Tongue (tissue), 2 donors: ENCODE measurements around the gene IMPDH2. TPM values are rescaled to one million over a fixed set of nuclear protein-coding genes. Genes with fewer than 3 reads are reported as not detected.

ENCODE experiments used
- DNase-seq: peaks from one replicate; pipeline ENCODE4 v3.0.0-alpha.2; 2015
- total RNA-seq: library from RNA; depleted of rRNA; stranded (reverse); fragments of >200 nt; gene quantifications from one replicate; pipeline ENCODE4 v1.2.3, GENCODE V29; 2014

Gene IMPDH2
- total RNA-seq, 1 donor from 2014 or later: 195 TPM

DNA sequence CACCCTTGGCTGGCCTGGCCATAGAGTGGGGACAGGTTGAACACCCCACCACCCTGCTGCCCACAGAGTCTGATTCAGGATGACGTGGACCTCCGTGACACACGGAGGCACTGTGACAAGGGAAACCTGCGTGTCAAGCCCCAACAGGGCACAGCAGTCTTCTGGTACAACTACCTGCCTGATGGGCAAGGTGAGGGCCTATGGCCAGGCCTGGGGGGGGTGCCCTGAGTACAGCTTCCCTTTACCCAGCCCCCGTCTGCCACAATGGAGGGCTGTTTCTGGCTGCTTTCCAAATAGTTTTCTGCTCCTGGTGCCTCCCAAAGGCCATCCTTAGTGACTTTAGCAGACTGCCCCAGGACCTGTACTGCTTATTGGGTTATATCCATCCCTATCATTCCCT is 23.2 kb downstream of the IMPDH2 start:
- no peak for DNase-seq

GRCh38 chr3:49005303-49005680 is 23.9 kb downstream of the IMPDH2 start:
- DNase-seq: no peak

DNA sequence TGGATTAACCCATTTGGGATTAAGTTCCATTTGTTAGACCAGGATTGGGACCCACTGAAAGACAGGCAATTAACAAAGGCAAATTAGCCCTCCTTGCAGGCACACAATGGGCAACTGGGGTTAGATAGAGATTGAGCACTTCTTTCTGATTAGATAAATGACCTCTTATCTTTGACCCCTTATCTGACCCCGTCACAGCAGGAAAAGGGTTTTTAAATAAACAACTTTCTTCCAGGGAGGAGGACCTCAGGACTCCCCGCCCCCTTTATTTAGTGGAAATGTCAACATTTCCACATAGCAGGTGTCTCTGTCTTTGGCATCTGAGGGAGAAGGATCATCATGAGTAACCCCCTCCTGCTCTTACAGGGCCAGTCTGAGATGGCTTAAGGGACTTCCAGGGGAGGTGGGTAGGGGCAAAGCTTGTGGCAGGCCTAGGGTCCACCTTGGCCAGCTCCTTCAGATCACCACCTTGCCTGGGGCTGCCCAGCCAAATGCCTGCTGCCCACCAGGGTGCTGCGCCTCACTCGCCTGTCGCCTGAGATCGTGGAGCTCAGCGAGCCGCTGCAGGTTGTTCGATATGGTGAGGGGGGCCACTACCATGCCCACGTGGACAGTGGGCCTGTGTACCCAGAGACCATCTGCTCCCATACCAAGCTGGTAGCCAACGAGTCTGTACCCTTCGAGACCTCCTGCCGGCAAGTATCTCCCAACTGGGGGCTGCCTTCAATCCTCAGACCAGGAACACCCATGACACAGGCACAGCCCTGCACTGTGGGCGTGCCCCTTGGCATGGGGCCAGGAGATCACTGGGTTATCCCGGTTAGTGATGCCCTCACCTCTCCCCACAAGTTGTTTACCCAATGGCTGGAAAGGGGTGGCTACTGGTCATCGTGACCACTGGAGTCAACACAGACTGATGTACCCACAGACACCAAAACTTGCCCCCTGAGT is 24.6 kb downstream of the IMPDH2 start:
- no peak for DNase-seq

DNA sequence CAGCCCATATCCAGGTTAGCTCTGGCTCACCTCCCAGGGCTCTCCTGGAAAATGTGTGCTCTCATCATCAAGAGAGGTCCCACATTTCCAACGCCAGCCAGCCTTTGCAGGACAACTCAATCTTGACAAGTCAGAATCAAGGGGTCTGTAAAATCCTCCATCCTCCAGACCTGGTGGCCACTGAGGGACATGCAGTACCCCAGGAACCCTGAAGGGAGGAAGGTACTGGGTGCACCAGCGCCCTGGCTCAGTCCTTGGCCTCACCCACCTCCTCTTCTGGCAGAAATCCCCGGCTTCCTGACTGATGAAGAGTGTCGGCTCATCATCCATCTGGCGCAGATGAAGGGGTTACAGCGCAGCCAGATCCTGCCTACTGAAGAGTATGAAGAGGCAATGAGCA is 28.0 kb downstream of the IMPDH2 start:
- DNase-seq: no peak

DNA sequence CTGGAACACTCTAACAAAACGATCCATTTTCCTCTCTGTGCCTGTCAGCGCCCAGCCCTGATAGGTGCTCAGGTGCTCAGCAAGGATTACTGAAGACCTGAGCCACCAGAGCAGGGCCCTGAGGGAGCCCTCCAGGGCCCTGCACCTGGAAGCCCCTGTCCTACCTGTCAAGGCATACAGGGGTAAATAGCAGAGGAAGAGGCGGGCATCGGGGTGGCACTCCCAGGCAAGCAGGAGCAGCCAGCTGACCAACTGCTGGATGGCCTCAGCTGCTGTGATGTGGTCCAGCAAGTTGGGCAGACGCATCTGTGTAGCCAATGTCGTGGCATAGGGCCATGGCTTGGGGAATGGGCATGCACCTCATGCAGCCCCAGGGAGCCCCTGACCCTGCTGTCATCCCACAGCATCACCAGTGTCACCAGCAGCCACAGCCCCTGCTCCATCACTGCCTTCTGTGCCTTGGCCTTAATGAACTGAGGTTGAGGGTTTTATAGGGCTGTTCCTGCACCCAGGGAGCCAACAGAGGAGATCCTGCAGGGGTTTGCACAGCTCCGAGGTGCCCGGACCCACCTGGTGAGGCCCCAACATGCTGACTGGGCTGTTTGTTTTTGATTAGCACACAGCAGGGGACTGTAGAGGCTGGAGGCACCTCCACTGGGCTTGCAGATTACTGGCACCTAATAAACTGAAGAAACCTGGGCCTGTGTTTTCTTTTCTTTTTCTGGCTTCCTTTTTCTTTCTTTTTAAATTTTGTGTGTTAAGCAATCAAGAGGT is 29.9 kb downstream of the IMPDH2 start:
- no peak for DNase-seq

- DNase-seq: no peak
Observed at GRCh38 chr3:48997714-48998637, 31.2 kb downstream of the IMPDH2 start.

DNA sequence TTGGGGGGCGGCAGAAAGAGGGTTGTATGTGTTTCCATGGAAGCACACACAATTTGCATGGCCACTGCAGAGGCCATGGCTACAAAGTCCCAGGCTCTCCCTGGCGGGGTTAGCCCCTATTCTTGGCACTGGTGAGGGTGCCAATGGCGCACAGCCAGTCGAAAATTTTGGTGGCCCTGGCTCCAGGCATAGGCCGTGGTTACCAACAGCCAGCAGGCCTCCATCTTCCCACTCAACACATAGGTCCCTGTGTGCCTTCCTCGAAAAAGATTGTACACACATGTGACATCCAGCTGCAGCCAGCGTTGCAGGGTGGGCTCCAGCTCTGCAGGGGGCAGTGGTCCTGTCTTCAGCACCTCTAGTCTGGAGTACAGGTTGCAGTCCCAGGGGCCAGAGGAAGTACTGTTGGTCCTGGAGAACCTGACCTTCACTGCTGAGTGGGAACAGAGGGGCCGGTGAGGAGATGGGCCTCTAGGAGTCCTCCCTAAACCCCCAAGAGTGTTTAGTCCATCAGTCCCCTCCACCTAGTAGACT is 32.0 kb downstream of the IMPDH2 start:
- no peak for DNase-seq

DNA sequence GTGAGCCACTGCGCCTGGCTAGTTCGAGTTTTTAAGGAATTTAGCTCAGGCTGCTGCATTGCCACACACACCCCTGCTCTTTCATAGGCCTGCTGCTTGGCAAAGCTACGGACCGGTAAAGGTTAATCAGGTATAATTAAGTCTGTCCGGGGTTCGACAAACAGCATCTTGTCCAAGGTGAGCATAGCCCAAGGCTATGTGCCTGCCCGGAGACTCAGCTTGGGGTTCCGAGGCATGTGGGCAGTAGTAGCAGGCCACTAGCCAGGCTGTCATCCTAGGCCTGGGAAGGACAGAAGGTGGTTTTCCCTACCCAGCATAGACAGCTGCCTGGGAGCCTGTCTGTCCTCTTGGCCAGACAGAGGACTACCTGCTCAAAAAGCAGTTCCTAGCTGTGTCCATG is 32.6 kb downstream of the IMPDH2 start:
- DNase-seq: no peak

GRCh38 chr3:48993834-48994233 is 35.4 kb downstream of the IMPDH2 start:
- no peak for DNase-seq

- DNase-seq: no peak
Observed at GRCh38 chr3:48991851-48992545, 37.2 kb downstream of the IMPDH2 start.

- no peak for DNase-seq
Observed at GRCh38 chr3:48990636-48991469, 38.3 kb downstream of the IMPDH2 start.

- DNase-seq: peak; percentile 93
Observed at GRCh38 chr3:48989796-48990635, 39.2 kb downstream of the IMPDH2 start, which contains the start of gene P4HTM. TSS of gene P4HTM (plus strand) at chr3:48990241. CDS start at chr3:48990257, 16 bp downstream.

GRCh38 chr3:48989126-48989795 is 39.9 kb downstream of the IMPDH2 start:
- DNase-seq: no peak

DNA sequence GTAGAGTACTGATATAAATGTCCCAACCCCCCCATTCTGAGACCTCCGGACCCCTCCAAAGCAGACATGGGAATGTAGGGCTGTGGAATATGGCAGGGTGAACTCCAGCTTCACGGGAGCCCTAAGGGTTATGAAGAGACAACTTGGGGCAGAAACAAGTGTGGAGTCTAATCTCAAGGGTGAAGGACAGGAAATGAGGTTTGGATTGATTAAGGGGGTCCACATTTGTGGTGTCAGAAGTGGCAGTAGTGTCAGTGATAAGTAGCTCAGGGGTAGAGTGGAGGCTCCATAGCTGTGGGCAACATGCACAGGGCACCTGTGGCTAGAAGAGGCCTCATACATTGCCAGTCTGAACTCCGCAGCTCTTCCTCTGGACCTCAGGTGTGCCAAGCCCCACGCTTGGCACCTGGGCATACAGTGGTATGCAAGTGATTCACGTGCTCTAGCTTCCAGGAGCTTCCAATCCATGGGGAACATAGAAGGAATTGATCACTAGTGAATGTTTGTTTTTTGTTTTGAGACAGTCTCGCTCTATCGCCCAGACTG is 43.3 kb downstream of the IMPDH2 start:
- no peak for DNase-seq

GRCh38 chr3:48984663-48985062 is 44.5 kb downstream of the IMPDH2 start:
- no peak for DNase-seq

DNA sequence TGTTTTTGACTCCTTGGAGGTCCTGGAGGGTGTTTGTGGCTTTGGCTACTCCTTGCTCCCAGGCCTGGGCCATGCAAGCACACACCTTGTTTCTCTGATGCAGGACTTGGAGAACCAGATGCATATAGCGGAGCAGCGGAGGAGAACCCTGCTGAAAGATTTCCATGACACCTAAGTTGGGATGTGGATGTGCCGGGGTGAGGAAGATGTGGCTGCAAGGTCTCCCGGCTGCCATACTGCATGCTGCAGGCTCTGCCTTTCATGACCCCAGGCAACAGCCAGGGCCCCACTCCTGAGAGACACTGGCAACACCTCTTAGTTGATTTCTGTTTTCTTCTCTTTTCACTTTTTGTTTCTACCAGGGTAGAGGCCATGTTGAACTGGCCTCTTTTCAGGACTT is 46.1 kb downstream of the IMPDH2 start:
- no peak for DNase-seq

DNA sequence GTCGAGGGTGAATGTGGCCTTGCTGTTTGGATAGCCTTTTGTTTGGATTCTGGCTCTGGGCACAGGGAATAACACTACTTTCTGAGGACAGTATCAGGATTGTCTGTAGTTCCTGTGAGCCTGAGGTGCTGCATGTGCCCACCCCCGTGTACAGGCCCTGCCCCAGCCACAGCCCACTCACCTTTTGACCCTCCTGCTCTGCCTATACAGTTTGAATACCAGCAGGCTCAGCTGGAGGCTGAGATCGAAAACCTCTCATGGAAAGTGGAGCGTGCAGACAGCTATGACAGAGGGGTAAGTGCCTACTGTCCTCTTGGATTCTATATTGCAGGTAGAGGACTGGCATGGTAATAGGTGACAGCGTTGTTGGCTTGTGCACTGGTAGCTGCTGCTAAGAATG is 46.5 kb downstream of the IMPDH2 start:
- DNase-seq: no peak

GRCh38 chr3:48982016-48982415 is 47.2 kb downstream of the IMPDH2 start:
- no peak for DNase-seq
